OCI-LY7 (cell line): ENCODE data around the gene LRRC4C. TPM values are rescaled to one million over a fixed set of nuclear protein-coding genes. Genes with fewer than 3 reads are reported as not detected.

Experiments
- BruUV-seq: library from RNA; stranded (reverse); fragments of 400-500 nt; replicated peaks from 2 replicates; lab custom pipeline; 2021; lab: Mats Ljungman, UMichigan
- CTCF ChIA-PET: fragments of 300-600 bp; sonication (Branson Sonifier 250); formaldehyde crosslinking; loops from one replicate; lab custom pipeline; 2022; ENCODE audit warnings: antibody characterized with exemption; ENCODE audit not compliant: unreplicated experiment; lab: Charles Lee
- POLR2A ChIA-PET: fragments of 300-600 bp; sonication (Branson Sonifier 250); formaldehyde crosslinking; loops from one replicate; lab custom pipeline; 2022; ENCODE audit warnings: antibody characterized with exemption; lab: Charles Lee
- DNase-seq: peaks from one replicate; pipeline ENCODE4 v3.0.0-alpha.2; 2015; ENCODE audit warnings: low spot score
- H2AFZ ChIP-seq: fragments of 200-600 bp; sonication (generic), shearing (Covaris generic); 2 replicates; pipeline ENCODE4 v1.6.1; 2014; ENCODE audit warnings: mild to moderate bottlenecking, antibody characterized with exemption, low read length, moderate library complexity
- H3K27ac ChIP-seq: fragments of 200-600 bp; sonication (generic); 2 replicates; pipeline ENCODE4 v1.5.1; 2014; ENCODE audit warnings: mixed run types, low read depth, mild to moderate bottlenecking, moderate library complexity, low read length, inconsistent platforms; ENCODE audit not compliant: poor library complexity, severe bottlenecking
- H3K36me3 ChIP-seq: fragments of 200-600 bp; sonication (generic); 2 replicates; pipeline ENCODE4 v1.6.1; 2014; ENCODE audit warnings: mild to moderate bottlenecking, antibody characterized with exemption, low read length, moderate library complexity, mixed read lengths; ENCODE audit not compliant: insufficient read depth
- H3K4me1 ChIP-seq: fragments of 200-600 bp; sonication (generic); 2 replicates; pipeline ENCODE4 v1.5.1; 2014; ENCODE audit warnings: mild to moderate bottlenecking, low read length; ENCODE audit not compliant: insufficient read depth, poor library complexity, severe bottlenecking
- H3K4me2 ChIP-seq: fragments of 200-600 bp; sonication (generic); 2 replicates; pipeline ENCODE4 v1.6.1; 2014; ENCODE audit warnings: mild to moderate bottlenecking, low read length
- H3K4me3 ChIP-seq: fragments of 200-600 bp; sonication (generic); 2 replicates; pipeline ENCODE4 v1.5.1; 2014; ENCODE audit warnings: mild to moderate bottlenecking, low read depth, low read length; ENCODE audit not compliant: poor library complexity, severe bottlenecking
- H3K79me2 ChIP-seq: fragments of 200-600 bp; sonication (generic); 2 replicates; pipeline ENCODE4 v1.6.1; 2016; ENCODE audit warnings: low read depth, mild to moderate bottlenecking, low read length, moderate library complexity, mixed read lengths; ENCODE audit not compliant: insufficient read depth
- H3K9me2 ChIP-seq: fragments of 200-600 bp; sonication (generic); 2 replicates; pipeline ENCODE4 v1.6.1; 2016; ENCODE audit warnings: mild to moderate bottlenecking, low read length, mixed read lengths; ENCODE audit not compliant: insufficient read depth
- H3K9me3 ChIP-seq: fragments of 200-600 bp; sonication (generic); 2 replicates; pipeline ENCODE4 v1.6.1; 2014; ENCODE audit warnings: mild to moderate bottlenecking, mixed run types, low read length, mixed read lengths
- H4K20me1 ChIP-seq: fragments of 200-600 bp; sonication (generic); 2 replicates; pipeline ENCODE4 v1.6.1; 2014; ENCODE audit warnings: mild to moderate bottlenecking, antibody characterized with exemption, low read length, moderate library complexity, mixed read lengths; ENCODE audit not compliant: insufficient read depth
- EZH2phosphoT487 ChIP-seq: fragments of 200-600 bp; sonication (generic); IDR thresholded peaks from 2 replicates; pipeline ENCODE4 v1.6.1; 2018; ENCODE audit warnings: low read depth, borderline replicate concordance, mild to moderate bottlenecking, mixed run types, antibody characterized with exemption, low read length, moderate library complexity, mixed read lengths
- intact Hi-C: fragments of 100-400 bp; cut with micrococcal nuclease; formaldehyde crosslinking; loops from one replicate; pipeline ENCODE4 v1.10.0; 2022; ENCODE audit not compliant: unreplicated experiment
- total RNA-seq, 2 experiments: library from RNA; depleted of rRNA in 1 of 2; stranded (reverse); fragments of >200 nt in 1 of 2; shearing (Covaris generic) in 1 of 2; gene quantifications; 2 replicates each; pipeline ENCODE4 v1.2.3, GENCODE V29; 2014 to 2022
- TF ChIP-seq, protein P1 (sequence below): fragments of 200-600 bp; sonication (generic); conservative IDR thresholded peaks from 2 replicates; pipeline ENCODE4 v1.5.1; 2014; ENCODE audit warnings: mild to moderate bottlenecking, antibody characterized with exemption, low read length, moderate library complexity, mixed read lengths

The LRRC4C gene
- total RNA-seq, 2 experiments from 2014 or later = not detected

DNA sequence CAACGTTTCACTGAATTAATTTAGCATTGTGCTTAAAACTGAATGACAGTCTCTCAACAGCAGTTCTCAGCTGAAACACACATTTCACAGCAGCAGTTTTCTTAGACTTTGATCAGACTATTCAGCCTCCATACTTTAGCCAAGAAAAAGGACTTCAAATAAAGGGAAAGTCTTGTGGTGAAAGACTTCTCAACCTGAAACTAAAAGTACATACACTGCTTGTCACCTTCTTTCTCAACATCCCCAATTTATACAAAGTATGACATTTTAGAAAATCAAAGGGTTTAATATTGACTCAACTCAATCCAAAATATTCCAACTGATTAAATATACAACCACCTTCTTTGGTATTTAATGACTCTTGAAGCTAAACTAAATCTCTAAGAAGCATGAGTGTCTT, 419.0 kb downstream of the LRRC4C start:
- intact Hi-C loops = no loop called here
- Histone ChIP-seq H3K4me2 (no peak overlapping the region), H3K36me3 (no peaks in the 10 kb centered on the region), H3K4me3 (no peak overlapping the region), H2AFZ (no peak overlapping the region), H3K27ac (no peak overlapping the region), H3K79me2 (no peaks in the 10 kb centered on the region), H4K20me1 (no peaks in the 10 kb centered on the region), H3K9me3 (no peaks in the 10 kb centered on the region), H3K9me2 (no peaks in the 10 kb centered on the region), H3K4me1 (no peaks in the 10 kb centered on the region)
- TF ChIP-seq EZH2phosphoT487 = no peak
- TF ChIP-seq, protein P1, sequence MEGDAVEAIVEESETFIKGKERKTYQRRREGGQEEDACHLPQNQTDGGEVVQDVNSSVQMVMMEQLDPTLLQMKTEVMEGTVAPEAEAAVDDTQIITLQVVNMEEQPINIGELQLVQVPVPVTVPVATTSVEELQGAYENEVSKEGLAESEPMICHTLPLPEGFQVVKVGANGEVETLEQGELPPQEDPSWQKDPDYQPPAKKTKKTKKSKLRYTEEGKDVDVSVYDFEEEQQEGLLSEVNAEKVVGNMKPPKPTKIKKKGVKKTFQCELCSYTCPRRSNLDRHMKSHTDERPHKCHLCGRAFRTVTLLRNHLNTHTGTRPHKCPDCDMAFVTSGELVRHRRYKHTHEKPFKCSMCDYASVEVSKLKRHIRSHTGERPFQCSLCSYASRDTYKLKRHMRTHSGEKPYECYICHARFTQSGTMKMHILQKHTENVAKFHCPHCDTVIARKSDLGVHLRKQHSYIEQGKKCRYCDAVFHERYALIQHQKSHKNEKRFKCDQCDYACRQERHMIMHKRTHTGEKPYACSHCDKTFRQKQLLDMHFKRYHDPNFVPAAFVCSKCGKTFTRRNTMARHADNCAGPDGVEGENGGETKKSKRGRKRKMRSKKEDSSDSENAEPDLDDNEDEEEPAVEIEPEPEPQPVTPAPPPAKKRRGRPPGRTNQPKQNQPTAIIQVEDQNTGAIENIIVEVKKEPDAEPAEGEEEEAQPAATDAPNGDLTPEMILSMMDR = no peak
- no TSS peak for BruUV-seq
- CTCF ChIA-PET = no interaction called here
- no peak for DNase-seq
- POLR2A ChIA-PET = interaction anchor here (0.6 kb wide), 1 partner anchor 74 kb away, joined by 3 read pairs; no protein-coding TSS in a partner anchor

DNA sequence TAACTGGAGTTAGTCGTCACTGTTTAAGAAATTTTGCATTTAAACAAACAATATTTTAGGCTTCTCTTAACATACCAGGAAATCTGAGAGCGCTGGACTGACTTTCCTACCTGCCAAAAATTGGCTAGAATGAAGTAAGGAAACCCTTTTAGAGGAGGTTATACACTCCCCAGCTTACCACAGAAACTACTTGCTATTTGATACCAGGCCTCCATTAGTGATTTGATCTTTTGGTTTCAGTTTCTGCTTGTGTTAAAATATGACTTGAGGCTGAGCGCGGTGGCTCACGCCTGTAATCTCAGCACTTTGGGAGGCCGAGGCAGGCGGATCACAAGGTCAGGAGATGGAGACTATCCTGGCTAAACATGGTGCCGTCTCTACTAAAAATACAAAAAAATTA, 419.9 kb downstream of the LRRC4C start:
- Histone ChIP-seq H3K9me3 (no peaks in the 10 kb centered on the region), H3K27ac (no peak overlapping the region), H3K4me3 (no peak overlapping the region), H3K4me2 (no peak overlapping the region), H4K20me1 (no peaks in the 10 kb centered on the region), H2AFZ (no peak overlapping the region), H3K36me3 (no peaks in the 10 kb centered on the region), H3K9me2 (no peaks in the 10 kb centered on the region), H3K4me1 (no peaks in the 10 kb centered on the region), H3K79me2 (no peaks in the 10 kb centered on the region)
- POLR2A ChIA-PET = no interaction called here
- CTCF ChIA-PET = no interaction called here
- DNase-seq = no peak
- no TSS peak for BruUV-seq
- TF ChIP-seq, protein P1 = no peak
- TF ChIP-seq EZH2phosphoT487 = no peak
- intact Hi-C loops = no loop called here

DNA sequence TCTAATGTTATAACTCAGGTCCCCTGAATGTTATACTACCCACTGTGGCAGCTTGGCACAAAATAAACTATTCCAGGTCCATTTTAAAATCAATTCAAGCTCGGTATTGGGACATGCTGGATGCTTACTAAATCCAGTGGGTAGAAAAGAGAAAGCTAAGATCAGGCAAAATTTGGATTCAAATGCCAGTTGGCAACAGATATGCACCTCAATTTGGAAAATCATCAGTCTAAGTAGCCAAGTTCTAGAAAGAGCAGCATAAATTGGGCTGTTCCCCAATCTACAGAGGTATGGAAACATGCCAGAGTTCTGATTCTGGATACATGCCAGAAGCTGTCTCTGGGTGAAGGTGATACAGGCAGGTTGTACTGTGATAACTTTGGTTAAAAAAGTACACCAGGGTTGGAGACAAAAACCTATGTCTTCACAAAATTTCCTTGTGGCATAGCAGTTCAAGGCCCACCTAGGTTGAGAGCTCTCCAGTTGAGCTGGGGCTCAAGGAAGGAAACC, 427.8 kb downstream of the LRRC4C start:
- no peaks in the 10 kb centered on the region for H4K20me1 ChIP-seq
- no peak overlapping the region for H3K4me3 ChIP-seq
- H3K9me2 ChIP-seq = no peaks in the 10 kb centered on the region
- BruUV-seq = no TSS peak
- no peaks in the 10 kb centered on the region for H3K36me3 ChIP-seq
- no peak overlapping the region for H3K4me2 ChIP-seq
- no peaks in the 10 kb centered on the region for H3K4me1 ChIP-seq
- intact Hi-C loops = no loop called here
- H2AFZ ChIP-seq = no peak overlapping the region
- no peaks in the 10 kb centered on the region for H3K79me2 ChIP-seq
- ChIA-PET CTCF (no interaction called here), POLR2A (interaction anchor here (0.5 kb wide), 1 partner anchor 132 kb away, joined by 4 read pairs; no protein-coding TSS in a partner anchor)
- TF ChIP-seq, protein P1 = no peak
- TF ChIP-seq EZH2phosphoT487 = no peak
- no peak for DNase-seq
- no peak overlapping the region for H3K27ac ChIP-seq
- no peaks in the 10 kb centered on the region for H3K9me3 ChIP-seq
